GM12875 (cell line): ENCODE measurements around the gene FREM1.

Experiments used
- H3K4me3 ChIP-seq: one replicate; pipeline ENCODE4 v1.5.1; 2011; ENCODE audit warnings: low read depth, low read length, control low read depth
- CTCF ChIP-seq: IDR thresholded peaks from 2 replicates; pipeline ENCODE4 v1.5.1; 2011; ENCODE audit warnings: low read depth, mild to moderate bottlenecking, control low read depth, inconsistent platforms, low read length, moderate library complexity, borderline replicate concordance; ENCODE audit not compliant: insufficient read depth

FREM1 gene

GRCh38 chr9:14827805-14828204, 82.4 kb downstream of the FREM1 start:
- no peak overlapping the region for H3K4me3 ChIP-seq
- no peak for TF ChIP-seq CTCF

- H3K4me3 ChIP-seq = no peak overlapping the region
- TF ChIP-seq CTCF = no peak
These were observed 85.7 kb downstream of the FREM1 start for GRCh38 chr9:14824481-14824880.

- no peak for TF ChIP-seq CTCF
These were observed 86.4 kb downstream of the FREM1 start for GRCh38 chr9:14823800-14824199.

GRCh38 chr9:14822666-14823065, 87.6 kb downstream of the FREM1 start:
- H3K4me3 ChIP-seq = no peak overlapping the region
- no peak for TF ChIP-seq CTCF

More at GRCh38 chr9:14823800-14824199, 86.4 kb downstream of the FREM1 start:
- H3K4me3 ChIP-seq = no peak overlapping the region

GRCh38 chr9:14819183-14819582, 91.0 kb downstream of the FREM1 start:
- no peak for TF ChIP-seq CTCF
- H3K4me3 ChIP-seq = no peak overlapping the region

GRCh38 chr9:14814249-14814628, 96.0 kb downstream of the FREM1 start:
- H3K4me3 ChIP-seq = no peak overlapping the region
- no peak for TF ChIP-seq CTCF

GRCh38 chr9:14813336-14814248, 96.6 kb downstream of the FREM1 start:
- no peak overlapping the region for H3K4me3 ChIP-seq
- TF ChIP-seq CTCF = no peak
